CD4-positive, CD25-positive, alpha-beta regulatory T cell (primary cell): ENCODE data around the gene MAML2. TPM values are rescaled to one million over a fixed set of nuclear protein-coding genes. Genes with fewer than 3 reads are reported as not detected.

ENCODE experiments used
- ATAC-seq, 2 donors: fragments of 150-1000 bp; cut with Tn5 transposase; one replicate each; pipeline ENCODE4 v1.10.0; 2021; ENCODE audit warnings: low read depth in 2 of 2, moderate number of reproducible peaks in 2 of 2, moderate library complexity in 1 of 2
- DNase-seq, 3 donors: peaks; one replicate each; pipeline versions ENCODE4 v3.0.0 to v3.0.0-alpha.2; 2012 to 2022; ENCODE audit warnings: mixed read lengths in 1 of 3
- H3K27ac ChIP-seq: one replicate; pipeline ENCODE4 v1.7.0; 2013; ENCODE audit warnings: mild to moderate bottlenecking, low read length; ENCODE audit not compliant: insufficient read depth, poor library complexity, severe bottlenecking
- H3K27me3 ChIP-seq: one replicate; pipeline ENCODE4 v1.7.0; 2013; ENCODE audit warnings: low read length; ENCODE audit not compliant: control insufficient read depth, insufficient read depth
- H3K36me3 ChIP-seq: one replicate; pipeline ENCODE4 v1.7.0; 2013; ENCODE audit warnings: mild to moderate bottlenecking, low read length, moderate library complexity; ENCODE audit not compliant: control insufficient read depth, insufficient read depth
- H3K4me1 ChIP-seq: 2 replicates; pipeline ENCODE4 v1.7.0; 2013; ENCODE audit warnings: mild to moderate bottlenecking, low read length; ENCODE audit not compliant: insufficient read depth, control insufficient read depth, poor library complexity, severe bottlenecking
- H3K4me3 ChIP-seq: one replicate; pipeline ENCODE4 v1.7.0; 2013; ENCODE audit warnings: low read depth, mild to moderate bottlenecking, low read length, moderate library complexity
- H3K9me3 ChIP-seq, 2 experiments: 1 replicate in 1 of 2; 2 replicates in 1 of 2; pipeline ENCODE4 v1.7.0; 2013; ENCODE audit warnings: low read length in 2 of 2, mild to moderate bottlenecking in 1 of 2, moderate library complexity in 1 of 2; ENCODE audit not compliant: control insufficient read depth in 2 of 2
- H3K27ac Mint-ChIP-seq, 3 donors: one replicate each; pipeline ENCODE4 v1.8.0; 2020 to 2022; ENCODE audit warnings: mild to moderate bottlenecking in 3 of 3, mixed read lengths in 3 of 3, moderate library complexity in 2 of 3
- H3K27me3 Mint-ChIP-seq: one replicate; pipeline ENCODE4 v1.8.0; 2022; ENCODE audit warnings: mild to moderate bottlenecking, mixed read lengths
- H3K36me3 Mint-ChIP-seq: one replicate; pipeline ENCODE4 v1.8.0; 2020; ENCODE audit warnings: mixed read lengths
- H3K4me1 Mint-ChIP-seq, 4 donors: one replicate each; pipeline ENCODE4 v1.8.0; 2020 to 2022; ENCODE audit warnings: mixed read lengths in 4 of 4, mild to moderate bottlenecking in 1 of 4
- H3K4me3 Mint-ChIP-seq, 4 donors: one replicate each; pipeline ENCODE4 v1.8.0; 2020 to 2022; ENCODE audit warnings: mild to moderate bottlenecking in 4 of 4, mixed read lengths in 4 of 4, moderate library complexity in 3 of 4
- H3K9me3 Mint-ChIP-seq, 7 donors: one replicate each; pipeline ENCODE4 v1.8.0; 2020 to 2022; ENCODE audit warnings: mixed read lengths in 7 of 7, mild to moderate bottlenecking in 3 of 7, moderate library complexity in 2 of 7
- polyA plus RNA-seq, 4 donors: library from polyadenylated mRNA; unstranded; fragments of 300-500 nt; fragmentation: Illumina TruSeq; gene quantifications; one replicate each; pipeline ENCODE4 v1.2.3, GENCODE V29; 2021
- total RNA-seq: library from RNA; stranded (reverse); gene quantifications from one replicate; pipeline ENCODE4 v1.2.3, GENCODE V29; 2022

The MAML2 gene
- total and polyA plus RNA-seq, 5 donors from 2014 or later, result 4.1 to 35.6 (median 9.3) TPM

DNA sequence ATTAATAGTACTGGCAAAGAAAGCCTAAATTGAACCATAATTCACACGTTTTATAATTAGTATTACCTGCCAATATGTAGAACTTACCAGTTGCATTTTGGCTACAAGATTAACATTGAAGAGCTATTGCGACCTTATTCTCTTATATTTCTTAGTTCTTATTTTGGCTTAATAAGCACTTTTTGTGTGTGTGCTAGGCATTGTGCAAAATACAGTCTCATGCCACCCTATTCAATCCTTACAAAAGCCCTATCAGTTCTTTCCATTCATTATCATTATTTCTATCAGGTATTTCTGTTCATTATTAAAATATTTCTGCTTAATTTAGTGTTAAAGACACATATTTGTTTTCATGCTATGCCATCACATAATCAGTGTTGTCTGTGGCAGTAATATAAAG is 41.2 kb downstream of the MAML2 start:
- Histone ChIP-seq H3K36me3 (peaks cover 2% of the 10 kb centered on the region), H3K9me3 (no peaks in the 10 kb centered on the region), H3K27ac (no peak overlapping the region), H3K4me1 (peaks cover 15% of the 10 kb centered on the region), H3K27me3 (no peaks in the 10 kb centered on the region), H3K4me3 (no peak overlapping the region)
- H3K4me3 Mint-ChIP-seq, result no peak overlapping the region
- no peak for ATAC-seq
- H3K27ac Mint-ChIP-seq, result no peak overlapping the region
- no peaks in the 10 kb centered on the region for H3K27me3 Mint-ChIP-seq
- peaks cover 15% of the 10 kb centered on the region for H3K36me3 Mint-ChIP-seq
- H3K9me3 Mint-ChIP-seq, result no peaks in the 10 kb centered on the region
- no peak for DNase-seq
- H3K4me1 Mint-ChIP-seq, result peaks cover 31 to 73% (median 38%) of the 10 kb centered on the region in 4 donors

GRCh38 chr11:96299155-96299888 is 43.7 kb downstream of the MAML2 start:
- peaks cover 10% of the 10 kb centered on the region for H3K4me1 ChIP-seq
- no peak for ATAC-seq
- Mint-ChIP-seq H3K4me3 (no peak overlapping the region), H3K4me1 (peaks cover 39 to 79% (median 44%) of the 10 kb centered on the region in 4 donors), H3K36me3 (peaks cover 16% of the 10 kb centered on the region), H3K27me3 (no peaks in the 10 kb centered on the region), H3K27ac (peak overlapping the region; percentile 16 to 87 (median 43)), H3K9me3 (no peaks in the 10 kb centered on the region)
- no peaks in the 10 kb centered on the region for H3K36me3 ChIP-seq
- H3K27me3 ChIP-seq, result no peaks in the 10 kb centered on the region
- no peak overlapping the region for H3K27ac ChIP-seq
- H3K9me3 ChIP-seq, result no peaks in the 10 kb centered on the region
- no peak for DNase-seq
- no peak overlapping the region for H3K4me3 ChIP-seq

DNA sequence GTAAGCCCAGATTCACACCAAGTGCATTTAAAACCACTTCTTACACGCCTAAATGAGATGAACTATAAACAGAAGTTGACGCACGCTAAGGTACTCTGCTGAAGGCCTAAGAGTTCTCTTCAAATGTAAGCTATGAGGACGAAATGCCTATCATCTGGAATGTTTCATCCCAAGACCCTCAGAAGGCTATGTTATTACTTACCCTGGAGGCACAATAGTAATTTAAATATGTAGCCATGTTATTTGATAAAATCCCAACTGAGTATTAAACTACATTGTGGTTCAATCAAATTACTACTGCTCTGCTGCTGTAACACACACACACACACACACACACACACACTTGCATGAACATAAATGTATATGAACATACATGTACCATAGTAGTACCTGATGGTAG is 47.6 kb downstream of the MAML2 start:
- Mint-ChIP-seq H3K4me3 (peak overlapping the region in 1 of 4 donors; percentile 2), H3K9me3 (peaks cover 0 to 2% (median 0%) of the 10 kb centered on the region in 7 donors), H3K27me3 (no peaks in the 10 kb centered on the region), H3K36me3 (peaks cover 17% of the 10 kb centered on the region), H3K27ac (peak overlapping the region in 1 of 3 donors; percentile 53), H3K4me1 (peaks cover 37 to 81% (median 55%) of the 10 kb centered on the region in 4 donors)
- DNase-seq (no peak), ATAC-seq (no peak)
- peaks cover 2% of the 10 kb centered on the region for H3K36me3 ChIP-seq
- peaks cover 21% of the 10 kb centered on the region for H3K4me1 ChIP-seq
- no peak overlapping the region for H3K4me3 ChIP-seq
- H3K9me3 ChIP-seq, result no peaks in the 10 kb centered on the region
- H3K27ac ChIP-seq, result no peak overlapping the region
- H3K27me3 ChIP-seq, result no peaks in the 10 kb centered on the region

GRCh38 chr11:96294289-96294688 is 48.7 kb downstream of the MAML2 start:
- peaks cover 18% of the 10 kb centered on the region for H3K4me1 ChIP-seq
- H3K4me3 ChIP-seq, result peak overlapping the region; percentile 52
- peaks cover 2% of the 10 kb centered on the region for H3K36me3 ChIP-seq
- H3K27ac Mint-ChIP-seq, result peak overlapping the region; percentile 2 to 21 (median 5)
- no peaks in the 10 kb centered on the region for H3K27me3 ChIP-seq
- no peak for ATAC-seq
- peaks cover 0 to 2% (median 0%) of the 10 kb centered on the region in 7 donors for H3K9me3 Mint-ChIP-seq
- no peaks in the 10 kb centered on the region for H3K27me3 Mint-ChIP-seq
- peaks cover 39 to 81% (median 49%) of the 10 kb centered on the region in 4 donors for H3K4me1 Mint-ChIP-seq
- no peak overlapping the region for H3K27ac ChIP-seq
- peak overlapping the region in 2 of 4 donors; percentile 13 to 70 for H3K4me3 Mint-ChIP-seq
- no peaks in the 10 kb centered on the region for H3K9me3 ChIP-seq
- DNase-seq, result no peak
- H3K36me3 Mint-ChIP-seq, result peaks cover 9% of the 10 kb centered on the region

GRCh38 chr11:96293598-96294021 is 49.4 kb downstream of the MAML2 start:
- DNase-seq, result peak in 2 of 3 donors; percentile 13 to 58
- H3K27ac Mint-ChIP-seq, result peak overlapping the region in 2 of 3 donors; percentile 5 to 94
- peak; percentile 28 to 50 for ATAC-seq
- peaks cover 0 to 2% (median 0%) of the 10 kb centered on the region in 7 donors for H3K9me3 Mint-ChIP-seq
- no peaks in the 10 kb centered on the region for H3K27me3 ChIP-seq
- no peaks in the 10 kb centered on the region for H3K9me3 ChIP-seq
- H3K4me3 ChIP-seq, result peak overlapping the region; percentile 52
- peaks cover 2% of the 10 kb centered on the region for H3K36me3 ChIP-seq
- peak overlapping the region; percentile 8 to 70 (median 32) for H3K4me3 Mint-ChIP-seq
- H3K4me1 ChIP-seq, result peaks cover 18% of the 10 kb centered on the region
- H3K36me3 Mint-ChIP-seq, result peaks cover 9% of the 10 kb centered on the region
- H3K27ac ChIP-seq, result no peak overlapping the region
- H3K4me1 Mint-ChIP-seq, result peaks cover 38 to 83% (median 51%) of the 10 kb centered on the region in 4 donors
- no peaks in the 10 kb centered on the region for H3K27me3 Mint-ChIP-seq

GRCh38 chr11:96293109-96293508 is 49.9 kb downstream of the MAML2 start:
- DNase-seq (no peak), ATAC-seq (no peak)
- no peaks in the 10 kb centered on the region for H3K9me3 ChIP-seq
- peak overlapping the region; percentile 23 for H3K4me3 ChIP-seq
- Mint-ChIP-seq H3K4me1 (peaks cover 39 to 81% (median 48%) of the 10 kb centered on the region in 4 donors), H3K27ac (peak overlapping the region in 1 of 3 donors; percentile 5), H3K36me3 (peaks cover 9% of the 10 kb centered on the region), H3K4me3 (peak overlapping the region in 3 of 4 donors; percentile 8 to 70 (median 24)), H3K9me3 (peaks cover 0 to 2% (median 0%) of the 10 kb centered on the region in 7 donors), H3K27me3 (no peaks in the 10 kb centered on the region)
- H3K27me3 ChIP-seq, result no peaks in the 10 kb centered on the region
- H3K36me3 ChIP-seq, result peaks cover 2% of the 10 kb centered on the region
- H3K4me1 ChIP-seq, result peaks cover 18% of the 10 kb centered on the region
- H3K27ac ChIP-seq, result no peak overlapping the region

- Histone ChIP-seq H3K9me3 (no peaks in the 10 kb centered on the region), H3K27me3 (no peaks in the 10 kb centered on the region), H3K36me3 (peaks cover 2% of the 10 kb centered on the region), H3K27ac (no peak overlapping the region), H3K4me3 (peak overlapping the region; percentile 23), H3K4me1 (peaks cover 18% of the 10 kb centered on the region)
- Mint-ChIP-seq H3K4me1 (peaks cover 34 to 81% (median 52%) of the 10 kb centered on the region in 4 donors), H3K36me3 (peaks cover 15% of the 10 kb centered on the region), H3K27ac (no peak overlapping the region), H3K27me3 (no peaks in the 10 kb centered on the region), H3K9me3 (peaks cover 0 to 2% (median 0%) of the 10 kb centered on the region in 7 donors), H3K4me3 (no peak overlapping the region)
- DNase-seq, result no peak
- ATAC-seq, result no peak
These were observed 50.5 kb downstream of the MAML2 start for GRCh38 chr11:96292291-96293010.
